GM18520 (cell line): Measurements from ENCODE around the gene SFRP4.
"Not testable (repeated sequence)": the region's sequence is repeated elsewhere in the genome, so short reads cannot be mapped to it uniquely, and the experiment has no call there.

Experiments used
- ATAC-seq: cut with Tn5 transposase; IDR thresholded peaks from one replicate; pipeline ENCODE4 v1.9.1; 2021; ENCODE audit not compliant: unreplicated experiment

SFRP4 gene

GRCh38 chr7:37916673-37917660 lies at the start of gene SFRP4:
Gene SFRP4 (minus strand): TSS chr7:37916817. CDS start chr7:37916537, 280 bp downstream.
- no peak for ATAC-seq

GRCh38 chr7:37964196-37964595 lies 47.6 kb upstream of the SFRP4 start:
- no peak for ATAC-seq

GRCh38 chr7:37961251-37961650 lies 44.6 kb upstream of the SFRP4 start:
- ATAC-seq = no peak

- ATAC-seq = no peak
Measured at GRCh38 chr7:37960483-37960882, 43.9 kb upstream of the SFRP4 start.

DNA sequence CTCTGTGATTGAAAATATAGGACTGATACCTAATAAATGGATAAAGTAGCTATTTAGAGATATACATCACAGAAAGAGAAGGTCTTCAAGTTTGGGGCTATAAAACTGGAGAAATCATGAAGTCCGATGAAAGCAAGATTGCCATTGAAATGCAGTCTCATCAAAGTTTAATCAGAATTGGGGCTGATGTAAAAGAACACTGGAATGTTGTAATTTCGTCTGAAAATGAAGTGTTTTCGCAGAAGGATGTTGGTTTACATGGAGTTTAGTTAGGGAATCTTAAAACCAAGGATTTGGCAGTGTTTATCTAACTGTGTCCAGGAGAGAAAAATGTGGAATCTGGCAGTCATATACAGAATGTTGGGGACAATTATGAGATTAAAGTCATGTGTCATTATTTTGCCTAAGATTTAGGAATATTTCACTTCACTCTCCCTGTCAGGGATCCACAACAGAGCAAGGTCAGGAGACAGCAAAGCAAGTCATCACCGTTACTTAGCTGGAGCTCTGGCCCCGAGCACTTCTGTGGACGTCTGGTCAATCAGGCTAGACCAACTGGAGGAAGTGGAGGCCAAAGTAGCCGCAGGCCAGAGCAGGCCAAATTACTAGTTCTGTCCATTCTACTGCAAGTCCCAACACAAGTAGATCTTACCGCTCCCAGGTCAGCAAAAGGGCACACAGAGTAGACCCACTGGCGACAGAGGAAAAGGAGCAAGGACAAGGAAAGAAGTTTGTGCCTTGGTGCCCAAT lies 40.8 kb upstream of the SFRP4 start:
- ATAC-seq = no peak

DNA sequence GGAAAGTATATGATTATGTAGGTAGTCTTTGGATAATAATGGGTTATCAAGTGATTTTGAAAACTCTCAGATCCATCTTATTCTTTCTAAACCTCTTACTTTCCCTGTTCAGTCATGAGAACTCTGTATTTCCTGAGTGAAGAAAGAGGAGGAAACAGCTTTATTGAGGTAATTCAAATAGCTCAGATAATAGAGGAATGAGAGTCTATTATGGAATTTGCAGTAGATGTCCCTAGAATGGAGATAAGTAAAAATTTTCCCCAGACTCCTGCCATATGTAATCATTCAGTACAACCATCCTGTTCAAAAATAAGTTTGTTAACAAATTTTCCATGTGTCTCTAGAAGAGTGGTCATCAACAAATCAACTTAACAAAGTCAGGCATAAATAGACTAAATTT lies 40.2 kb upstream of the SFRP4 start:
- ATAC-seq = no peak

GRCh38 chr7:37954217-37954616 lies 37.6 kb upstream of the SFRP4 start:
- ATAC-seq = not testable (repeated sequence)

DNA sequence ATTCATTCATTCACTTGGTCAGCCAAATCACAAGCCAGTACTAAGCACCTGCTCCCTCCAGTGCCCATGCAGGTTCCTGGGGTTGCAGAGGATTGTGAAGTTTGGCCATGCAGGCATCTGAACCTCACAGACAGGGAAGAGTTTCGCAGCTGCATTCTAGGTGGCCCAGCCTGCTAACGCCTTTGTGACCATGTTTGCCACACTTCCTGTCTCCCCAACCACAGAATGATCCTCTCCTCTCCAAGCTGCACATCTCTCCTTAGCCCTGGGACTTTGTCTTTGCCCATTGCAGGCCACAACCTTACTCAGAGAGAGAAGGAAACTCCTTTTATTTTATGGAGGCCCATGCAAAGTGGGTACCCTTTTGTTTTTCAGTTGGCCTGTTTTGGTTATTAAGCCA lies 35.6 kb upstream of the SFRP4 start:
- no peak for ATAC-seq

GRCh38 chr7:37947941-37948210 lies 31.3 kb upstream of the SFRP4 start:
- no peak for ATAC-seq

DNA sequence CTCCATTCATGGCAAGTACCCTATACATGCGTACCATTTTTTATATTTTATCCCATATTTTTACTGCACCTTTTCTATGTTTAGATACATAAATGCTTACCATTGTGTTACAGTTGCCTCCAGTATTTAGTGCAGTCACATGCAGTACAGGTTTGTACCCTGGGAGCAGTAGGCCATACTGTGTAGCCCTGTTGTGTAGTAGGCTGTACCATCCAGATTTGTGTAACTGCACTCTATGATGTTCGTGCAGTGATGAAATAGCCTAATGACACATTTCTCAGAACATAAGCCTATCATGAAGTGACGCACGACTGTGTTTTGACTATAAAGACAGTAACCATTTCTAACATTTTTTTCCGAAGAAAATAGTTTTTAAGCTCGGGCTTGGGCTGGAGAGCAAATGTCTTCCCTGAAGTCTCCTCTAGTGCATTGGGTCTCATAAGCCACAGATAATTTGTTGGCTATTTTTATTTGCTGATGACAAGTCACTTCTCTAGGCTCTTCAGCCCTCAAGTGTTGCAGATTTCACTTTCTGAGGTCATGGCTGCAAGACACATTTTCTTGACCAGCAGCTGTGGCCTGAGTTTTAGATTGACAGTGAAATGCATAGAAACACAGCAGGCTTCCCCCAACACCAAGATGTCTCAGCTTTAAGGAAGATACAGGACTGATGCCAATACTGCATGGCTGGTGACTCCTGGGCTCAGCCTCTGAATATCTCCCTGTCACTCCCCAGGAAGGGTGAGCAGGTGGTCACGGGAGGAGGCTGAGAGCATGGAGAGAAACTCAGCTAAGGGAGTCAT lies 30.7 kb upstream of the SFRP4 start:
- no peak for ATAC-seq

GRCh38 chr7:37945336-37945735 lies 28.7 kb upstream of the SFRP4 start:
- no peak for ATAC-seq

GRCh38 chr7:37944737-37945054 lies 28.1 kb upstream of the SFRP4 start:
- ATAC-seq = no peak

DNA sequence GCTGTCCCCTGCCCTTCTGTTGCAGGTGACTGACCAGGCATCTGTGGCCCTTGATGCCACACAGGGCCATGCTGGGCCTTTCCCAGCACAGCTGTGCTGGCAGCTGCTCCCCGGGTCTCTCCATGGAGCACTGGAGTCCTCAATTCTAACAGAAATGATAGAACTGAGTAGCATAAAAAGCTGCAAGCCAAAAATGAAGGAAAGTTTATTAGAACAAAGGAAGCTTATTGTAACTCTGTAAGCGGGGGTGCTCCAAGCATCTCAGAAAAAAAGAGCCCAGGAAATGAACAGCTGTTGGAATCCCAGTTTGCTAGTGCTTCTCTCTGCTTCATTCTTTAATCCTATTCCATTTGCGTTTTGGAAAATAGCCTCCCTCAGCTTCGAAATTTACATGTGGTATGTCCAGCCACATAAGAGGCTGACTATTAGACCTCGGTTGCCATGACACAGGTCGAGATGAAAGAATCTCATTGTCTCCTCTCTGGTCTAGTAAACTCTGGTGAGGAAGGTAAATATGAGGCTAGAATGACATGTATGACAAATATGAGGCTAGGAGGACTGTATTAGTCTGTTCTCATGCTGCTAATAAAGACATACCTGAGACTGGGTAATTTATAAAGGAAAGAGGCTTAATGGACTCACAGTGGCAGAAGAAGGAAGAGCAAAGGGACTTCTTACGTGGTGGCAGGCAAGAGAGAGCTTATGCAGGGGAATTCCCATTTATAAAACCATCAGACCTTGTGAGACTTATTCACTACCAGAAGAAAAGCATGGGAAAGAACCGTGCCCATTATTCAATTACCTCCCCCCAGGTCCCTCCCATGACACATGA lies 27.5 kb upstream of the SFRP4 start:
- peak; percentile 32 for ATAC-seq

GRCh38 chr7:37942934-37943610 lies 26.5 kb upstream of the SFRP4 start:
- peak; percentile 29 for ATAC-seq

GRCh38 chr7:37933018-37933566 lies 16.5 kb upstream of the SFRP4 start:
- ATAC-seq = no peak

DNA sequence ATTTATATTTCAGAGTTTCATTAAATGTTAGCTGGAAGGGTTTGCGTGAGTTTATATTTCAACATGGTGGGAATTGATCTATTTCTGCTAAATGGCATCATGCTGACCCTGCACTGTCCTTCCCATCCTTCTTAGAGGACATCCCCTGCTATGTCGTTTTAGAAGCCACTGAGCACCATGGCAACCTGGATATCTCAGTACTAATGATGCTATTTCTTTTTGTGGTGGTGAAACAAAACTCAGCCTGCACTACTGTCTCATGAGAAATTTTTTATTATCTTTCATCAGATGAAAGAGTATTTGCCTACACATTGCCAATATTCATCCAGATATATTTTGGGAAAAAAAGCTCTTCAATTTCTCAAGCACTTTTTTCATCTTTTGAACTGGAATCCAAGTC lies 15.9 kb upstream of the SFRP4 start:
- ATAC-seq = no peak

DNA sequence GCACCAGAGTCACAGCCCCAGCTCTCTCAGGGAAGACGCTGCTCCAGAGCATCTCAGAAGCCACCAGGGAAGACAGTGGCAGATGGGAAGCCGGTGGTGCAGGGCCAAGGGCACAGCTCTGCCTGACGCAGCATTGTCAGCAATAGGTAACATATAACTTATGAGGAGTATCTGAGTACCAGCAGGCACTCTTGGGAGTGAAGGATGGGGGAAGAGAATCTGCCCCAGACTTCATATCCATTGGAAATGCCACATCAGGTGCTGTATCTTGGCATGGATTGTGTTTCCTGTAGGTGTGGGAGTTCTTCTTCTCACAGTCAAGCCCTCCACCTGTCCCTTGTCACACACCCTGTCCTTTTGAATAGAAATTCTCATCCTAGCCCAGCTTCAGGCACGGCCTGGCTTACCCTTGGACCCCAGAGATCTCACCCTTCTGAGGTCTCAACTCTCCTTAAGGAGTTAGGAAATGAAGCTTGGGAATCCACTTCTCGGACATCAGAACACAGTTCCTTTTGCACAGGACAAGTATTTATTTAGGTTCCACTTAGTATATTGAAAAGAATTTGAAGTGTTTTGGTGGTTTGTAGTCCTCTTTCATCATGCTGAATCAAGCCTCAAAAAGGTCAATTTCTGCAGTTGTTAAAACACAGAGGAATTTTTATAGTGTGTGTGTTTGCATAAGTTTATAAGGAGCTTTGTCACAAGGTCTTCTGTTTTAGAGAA lies 13.8 kb upstream of the SFRP4 start:
- ATAC-seq = no peak

DNA sequence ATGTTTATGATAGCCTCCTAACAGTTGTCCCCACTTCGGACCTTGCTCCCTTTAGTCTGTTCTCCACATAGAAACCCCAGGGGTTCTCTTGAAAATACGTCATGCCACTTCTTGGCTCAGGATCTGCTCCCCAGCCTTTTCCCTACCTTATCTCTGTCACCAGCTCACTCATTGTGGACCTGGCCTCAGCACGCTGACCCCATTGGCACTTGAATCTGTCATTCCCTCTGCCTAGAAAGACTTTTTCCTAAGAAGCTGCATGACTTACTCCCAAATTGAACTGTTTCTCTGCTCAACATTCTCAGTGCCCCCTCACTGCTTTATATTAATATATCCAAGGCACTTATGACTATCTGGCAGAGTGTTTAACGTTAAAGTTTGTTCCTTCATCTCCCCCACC lies 12.3 kb upstream of the SFRP4 start:
- ATAC-seq = no peak

GRCh38 chr7:37927773-37928444 lies 11.3 kb upstream of the SFRP4 start:
- ATAC-seq = no peak
